HepG2 (cell line): Measurements from ENCODE around the gene HSD3B7. TPM values are rescaled to one million over a fixed set of nuclear protein-coding genes. Genes with fewer than 3 reads are reported as not detected.

Experiments used
- DNMT3B ChIP-seq: conservative IDR thresholded peaks from 2 replicates; pipeline ENCODE4 v1.6.1; 2016; ENCODE audit warnings: missing biosample characterization, control low read depth
- ELF1 ChIP-seq: sonication (generic); formaldehyde crosslinking; IDR thresholded peaks from 2 replicates; pipeline ENCODE4 v1.4.0; 2020; ENCODE audit warnings: missing genetic modification reagents
- HNRNPL ChIP-seq: fragments of 200-400 bp; formaldehyde crosslinking; IDR thresholded peaks from 2 replicates; pipeline ENCODE4 v1.6.1; 2017; ENCODE audit warnings: mild to moderate bottlenecking, low read depth, low read length
- RARA ChIP-seq: IDR thresholded peaks from 2 replicates; pipeline ENCODE4 v1.6.1; 2016; ENCODE audit warnings: missing genetic modification reagents, missing compliant biosample characterization
- TRIM24 ChIP-seq: sonication (generic); formaldehyde crosslinking; IDR thresholded peaks from 2 replicates; pipeline ENCODE4 v1.8.0; 2022; ENCODE audit warnings: mild to moderate bottlenecking, missing genetic modification reagents
- WIZ ChIP-seq: sonication (generic); formaldehyde crosslinking; IDR thresholded peaks from 2 replicates; pipeline ENCODE4 v1.5.1; 2020; ENCODE audit warnings: mild to moderate bottlenecking, missing genetic modification reagents
- ZNF549 ChIP-seq: sonication (generic); formaldehyde crosslinking; IDR thresholded peaks from 2 replicates; pipeline ENCODE4 v1.5.0; 2020; ENCODE audit warnings: missing genetic modification reagents
- ZNF746 ChIP-seq: sonication (generic); formaldehyde crosslinking; IDR thresholded peaks from 2 replicates; pipeline ENCODE4 v1.8.0; 2022; ENCODE audit warnings: mild to moderate bottlenecking, missing genetic modification reagents
- ZNF773 ChIP-seq: sonication (generic); formaldehyde crosslinking; IDR thresholded peaks from 2 replicates; pipeline ENCODE4 v1.4.0; 2020; ENCODE audit warnings: missing genetic modification reagents, borderline replicate concordance
- ZSCAN21 ChIP-seq: sonication (generic); formaldehyde crosslinking; IDR thresholded peaks from 2 replicates; pipeline ENCODE4 v1.8.0; 2022; ENCODE audit warnings: mild to moderate bottlenecking, missing genetic modification reagents, moderate library complexity, borderline replicate concordance
- polyA plus RNA-seq, 8 experiments: library from polyadenylated mRNA; depleted of rRNA in 3 of 8; stranded (reverse) in 7 of 8; unstranded in 1 of 8; fragments of >200 nt; fragmentation: Illumina TruSeq in 4 of 8; extraction: Trizol in 4 of 8; gene quantifications; 2 replicates each; pipeline versions ENCODE4 v1.2.1 to v1.2.3, GENCODE V29; 2011 to 2016; ENCODE audit warnings: low read depth in 4 of 8, missing spikeins in 1 of 8, mixed read lengths in 1 of 8; ENCODE audit not compliant: insufficient read depth in 1 of 8
- total RNA-seq, 5 experiments: library from RNA; depleted of rRNA; stranded (reverse); fragments of >200 nt; fragmentation: Illumina TruSeq; extraction: Trizol; gene quantifications; 2 replicates each; pipeline ENCODE4 v1.2.3, GENCODE V29; 2016; ENCODE audit warnings: low read depth in 1 of 5
- TF ChIP-seq, protein P1 (sequence below): sonication (generic); formaldehyde crosslinking; IDR thresholded peaks from 2 replicates; pipeline ENCODE4 v1.5.0; 2020; ENCODE audit warnings: mild to moderate bottlenecking, missing genetic modification reagents
- TF ChIP-seq, protein P2 (sequence below): conservative IDR thresholded peaks from 2 replicates; pipeline ENCODE4 v1.6.1; 2018; ENCODE audit warnings: missing genetic modification reagents
- TF ChIP-seq, protein P3 (sequence below): sonication (generic); formaldehyde crosslinking; IDR thresholded peaks from 2 replicates; pipeline ENCODE4 v1.8.0; 2022; ENCODE audit warnings: missing genetic modification reagents, low read depth, mild to moderate bottlenecking, borderline replicate concordance
- TF ChIP-seq, protein P4 (sequence below): sonication (generic); formaldehyde crosslinking; IDR thresholded peaks from 2 replicates; pipeline ENCODE4 v1.5.1; 2020; ENCODE audit warnings: mild to moderate bottlenecking, missing genetic modification reagents, moderate library complexity
- TF ChIP-seq, protein P5 (sequence below): sonication (generic); formaldehyde crosslinking; IDR thresholded peaks from 2 replicates; pipeline ENCODE4 v1.4.0; 2020; ENCODE audit warnings: missing genetic modification reagents
- TF ChIP-seq, protein P6 (sequence below): sonication (generic); formaldehyde crosslinking; IDR thresholded peaks from 2 replicates; pipeline ENCODE4 v1.9.0; 2021; ENCODE audit warnings: missing genetic modification reagents, mild to moderate bottlenecking, borderline replicate concordance

Gene HSD3B7
- total and polyA plus RNA-seq, 2 of the 13 experiments (the other 11 are each of a cell fraction or from before 2014, with no cell fraction given): 32.9 to 69.7 TPM

DNA sequence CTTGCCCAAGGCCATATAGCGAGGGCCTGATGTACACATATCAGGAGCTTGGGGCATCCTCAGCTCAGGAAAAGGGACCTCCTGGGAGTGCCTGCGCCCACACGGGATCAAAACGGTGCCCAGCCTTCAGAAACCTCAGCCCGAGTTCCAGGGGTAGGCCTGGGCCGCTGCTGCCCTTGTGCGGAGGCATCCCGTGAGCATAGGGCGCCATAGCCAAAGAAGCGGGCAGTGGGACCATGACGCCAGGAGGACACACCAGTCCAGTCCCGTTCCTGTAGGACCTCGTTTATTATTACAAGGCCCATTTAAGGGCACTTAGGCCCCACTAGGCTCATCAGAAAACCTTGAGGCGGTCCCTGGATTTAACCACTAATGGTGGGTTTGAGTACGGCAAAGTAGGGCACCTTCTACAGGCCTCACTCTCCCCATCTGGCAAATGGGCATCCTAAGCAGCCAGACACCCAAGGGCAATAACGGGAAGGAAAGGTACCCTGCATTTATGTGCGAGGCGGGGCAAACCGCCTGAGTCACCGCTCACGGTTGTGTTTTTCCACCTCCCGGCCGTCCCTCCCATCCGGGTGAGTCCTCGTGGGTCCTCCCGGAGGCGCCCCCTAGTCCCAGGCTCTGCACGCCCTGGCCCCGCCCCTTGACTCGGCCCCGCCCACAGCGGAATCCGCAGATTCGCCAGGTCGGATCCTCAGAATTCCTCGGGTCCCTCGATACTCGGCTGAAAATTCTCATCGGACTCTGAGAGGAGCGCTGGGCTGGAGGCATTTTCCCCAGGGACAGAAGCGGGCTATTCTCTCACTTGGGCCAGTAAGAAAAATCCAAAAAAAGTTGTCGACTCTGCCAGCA, 28.2 kb upstream of the HSD3B7 start (continued):
- TF ChIP-seq, protein P1, sequence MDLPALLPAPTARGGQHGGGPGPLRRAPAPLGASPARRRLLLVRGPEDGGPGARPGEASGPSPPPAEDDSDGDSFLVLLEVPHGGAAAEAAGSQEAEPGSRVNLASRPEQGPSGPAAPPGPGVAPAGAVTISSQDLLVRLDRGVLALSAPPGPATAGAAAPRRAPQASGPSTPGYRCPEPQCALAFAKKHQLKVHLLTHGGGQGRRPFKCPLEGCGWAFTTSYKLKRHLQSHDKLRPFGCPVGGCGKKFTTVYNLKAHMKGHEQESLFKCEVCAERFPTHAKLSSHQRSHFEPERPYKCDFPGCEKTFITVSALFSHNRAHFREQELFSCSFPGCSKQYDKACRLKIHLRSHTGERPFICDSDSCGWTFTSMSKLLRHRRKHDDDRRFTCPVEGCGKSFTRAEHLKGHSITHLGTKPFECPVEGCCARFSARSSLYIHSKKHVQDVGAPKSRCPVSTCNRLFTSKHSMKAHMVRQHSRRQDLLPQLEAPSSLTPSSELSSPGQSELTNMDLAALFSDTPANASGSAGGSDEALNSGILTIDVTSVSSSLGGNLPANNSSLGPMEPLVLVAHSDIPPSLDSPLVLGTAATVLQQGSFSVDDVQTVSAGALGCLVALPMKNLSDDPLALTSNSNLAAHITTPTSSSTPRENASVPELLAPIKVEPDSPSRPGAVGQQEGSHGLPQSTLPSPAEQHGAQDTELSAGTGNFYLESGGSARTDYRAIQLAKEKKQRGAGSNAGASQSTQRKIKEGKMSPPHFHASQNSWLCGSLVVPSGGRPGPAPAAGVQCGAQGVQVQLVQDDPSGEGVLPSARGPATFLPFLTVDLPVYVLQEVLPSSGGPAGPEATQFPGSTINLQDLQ (CRISPR knock-in tag): no peak
- TF ChIP-seq, protein P2, sequence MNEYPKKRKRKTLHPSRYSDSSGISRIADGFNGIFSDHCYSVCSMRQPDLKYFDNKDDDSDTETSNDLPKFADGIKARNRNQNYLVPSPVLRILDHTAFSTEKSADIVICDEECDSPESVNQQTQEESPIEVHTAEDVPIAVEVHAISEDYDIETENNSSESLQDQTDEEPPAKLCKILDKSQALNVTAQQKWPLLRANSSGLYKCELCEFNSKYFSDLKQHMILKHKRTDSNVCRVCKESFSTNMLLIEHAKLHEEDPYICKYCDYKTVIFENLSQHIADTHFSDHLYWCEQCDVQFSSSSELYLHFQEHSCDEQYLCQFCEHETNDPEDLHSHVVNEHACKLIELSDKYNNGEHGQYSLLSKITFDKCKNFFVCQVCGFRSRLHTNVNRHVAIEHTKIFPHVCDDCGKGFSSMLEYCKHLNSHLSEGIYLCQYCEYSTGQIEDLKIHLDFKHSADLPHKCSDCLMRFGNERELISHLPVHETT (CRISPR knock-in tag): no peak; the same call in 1 of the 2 replicates
- TF ChIP-seq ZNF549 (CRISPR knock-in tag): peak; percentile 20; the same call in 1 of the 2 replicates
- TF ChIP-seq WIZ (CRISPR knock-in tag): peak; percentile 73; the same call in 1 of the 2 replicates
- no peak for TF ChIP-seq DNMT3B (CRISPR knock-in tag)
- no peak; the same call in none of the 2 replicates for TF ChIP-seq ELF1 (CRISPR knock-in tag)
- TF ChIP-seq, protein P3, sequence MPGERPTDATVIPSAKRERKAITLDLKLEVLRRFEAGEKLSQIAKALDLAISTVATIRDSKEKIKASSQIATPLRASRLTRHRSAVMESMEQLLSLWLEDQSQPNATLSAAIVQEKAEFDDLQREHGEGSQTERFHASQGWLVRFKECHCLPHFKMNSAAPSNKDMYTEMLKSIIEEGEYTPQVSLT (CRISPR knock-in tag): peak; percentile 93; the same call in 1 of the 2 replicates
- TF ChIP-seq ZNF773 (CRISPR knock-in tag): no peak; the same call in 1 of the 2 replicates
- TF ChIP-seq, protein P4, sequence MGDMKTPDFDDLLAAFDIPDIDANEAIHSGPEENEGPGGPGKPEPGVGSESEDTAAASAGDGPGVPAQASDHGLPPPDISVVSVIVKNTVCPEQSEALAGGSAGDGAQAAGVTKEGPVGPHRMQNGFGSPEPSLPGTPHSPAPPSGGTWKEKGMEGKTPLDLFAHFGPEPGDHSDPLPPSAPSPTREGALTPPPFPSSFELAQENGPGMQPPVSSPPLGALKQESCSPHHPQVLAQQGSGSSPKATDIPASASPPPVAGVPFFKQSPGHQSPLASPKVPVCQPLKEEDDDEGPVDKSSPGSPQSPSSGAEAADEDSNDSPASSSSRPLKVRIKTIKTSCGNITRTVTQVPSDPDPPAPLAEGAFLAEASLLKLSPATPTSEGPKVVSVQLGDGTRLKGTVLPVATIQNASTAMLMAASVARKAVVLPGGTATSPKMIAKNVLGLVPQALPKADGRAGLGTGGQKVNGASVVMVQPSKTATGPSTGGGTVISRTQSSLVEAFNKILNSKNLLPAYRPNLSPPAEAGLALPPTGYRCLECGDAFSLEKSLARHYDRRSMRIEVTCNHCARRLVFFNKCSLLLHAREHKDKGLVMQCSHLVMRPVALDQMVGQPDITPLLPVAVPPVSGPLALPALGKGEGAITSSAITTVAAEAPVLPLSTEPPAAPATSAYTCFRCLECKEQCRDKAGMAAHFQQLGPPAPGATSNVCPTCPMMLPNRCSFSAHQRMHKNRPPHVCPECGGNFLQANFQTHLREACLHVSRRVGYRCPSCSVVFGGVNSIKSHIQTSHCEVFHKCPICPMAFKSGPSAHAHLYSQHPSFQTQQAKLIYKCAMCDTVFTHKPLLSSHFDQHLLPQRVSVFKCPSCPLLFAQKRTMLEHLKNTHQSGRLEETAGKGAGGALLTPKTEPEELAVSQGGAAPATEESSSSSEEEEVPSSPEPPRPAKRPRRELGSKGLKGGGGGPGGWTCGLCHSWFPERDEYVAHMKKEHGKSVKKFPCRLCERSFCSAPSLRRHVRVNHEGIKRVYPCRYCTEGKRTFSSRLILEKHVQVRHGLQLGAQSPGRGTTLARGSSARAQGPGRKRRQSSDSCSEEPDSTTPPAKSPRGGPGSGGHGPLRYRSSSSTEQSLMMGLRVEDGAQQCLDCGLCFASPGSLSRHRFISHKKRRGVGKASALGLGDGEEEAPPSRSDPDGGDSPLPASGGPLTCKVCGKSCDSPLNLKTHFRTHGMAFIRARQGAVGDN (CRISPR knock-in tag): peak; percentile 70; the same call in 1 of the 2 replicates
- 0 out of 2 replicates have a peak, but pooled peaks have one; percentile 65 for TF ChIP-seq ZNF746 (CRISPR knock-in tag)
- peak; percentile 32; the same call in 1 of the 2 replicates for TF ChIP-seq RARA
- TF ChIP-seq, protein P5, sequence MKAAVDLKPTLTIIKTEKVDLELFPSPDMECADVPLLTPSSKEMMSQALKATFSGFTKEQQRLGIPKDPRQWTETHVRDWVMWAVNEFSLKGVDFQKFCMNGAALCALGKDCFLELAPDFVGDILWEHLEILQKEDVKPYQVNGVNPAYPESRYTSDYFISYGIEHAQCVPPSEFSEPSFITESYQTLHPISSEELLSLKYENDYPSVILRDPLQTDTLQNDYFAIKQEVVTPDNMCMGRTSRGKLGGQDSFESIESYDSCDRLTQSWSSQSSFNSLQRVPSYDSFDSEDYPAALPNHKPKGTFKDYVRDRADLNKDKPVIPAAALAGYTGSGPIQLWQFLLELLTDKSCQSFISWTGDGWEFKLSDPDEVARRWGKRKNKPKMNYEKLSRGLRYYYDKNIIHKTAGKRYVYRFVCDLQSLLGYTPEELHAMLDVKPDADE (CRISPR knock-in tag): peak; percentile 41; the same call in 1 of the 2 replicates
- TF ChIP-seq, protein P6, sequence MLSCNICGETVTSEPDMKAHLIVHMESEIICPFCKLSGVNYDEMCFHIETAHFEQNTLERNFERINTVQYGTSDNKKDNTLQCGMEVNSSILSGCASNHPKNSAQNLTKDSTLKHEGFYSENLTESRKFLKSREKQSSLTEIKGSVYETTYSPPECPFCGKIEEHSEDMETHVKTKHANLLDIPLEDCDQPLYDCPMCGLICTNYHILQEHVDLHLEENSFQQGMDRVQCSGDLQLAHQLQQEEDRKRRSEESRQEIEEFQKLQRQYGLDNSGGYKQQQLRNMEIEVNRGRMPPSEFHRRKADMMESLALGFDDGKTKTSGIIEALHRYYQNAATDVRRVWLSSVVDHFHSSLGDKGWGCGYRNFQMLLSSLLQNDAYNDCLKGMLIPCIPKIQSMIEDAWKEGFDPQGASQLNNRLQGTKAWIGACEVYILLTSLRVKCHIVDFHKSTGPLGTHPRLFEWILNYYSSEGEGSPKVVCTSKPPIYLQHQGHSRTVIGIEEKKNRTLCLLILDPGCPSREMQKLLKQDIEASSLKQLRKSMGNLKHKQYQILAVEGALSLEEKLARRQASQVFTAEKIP (CRISPR knock-in tag): no peak
- TF ChIP-seq HNRNPL: peak; percentile 66; the same call in 1 of the 2 replicates
- TF ChIP-seq ZSCAN21 (CRISPR knock-in tag): no peak
- no peak for TF ChIP-seq TRIM24 (CRISPR knock-in tag)
